ENCODE measurements around the gene BCORL1. TPM values are rescaled to one million over a fixed set of nuclear protein-coding genes. Genes with fewer than 3 reads are reported as not detected.

Gene BCORL1, protein sequence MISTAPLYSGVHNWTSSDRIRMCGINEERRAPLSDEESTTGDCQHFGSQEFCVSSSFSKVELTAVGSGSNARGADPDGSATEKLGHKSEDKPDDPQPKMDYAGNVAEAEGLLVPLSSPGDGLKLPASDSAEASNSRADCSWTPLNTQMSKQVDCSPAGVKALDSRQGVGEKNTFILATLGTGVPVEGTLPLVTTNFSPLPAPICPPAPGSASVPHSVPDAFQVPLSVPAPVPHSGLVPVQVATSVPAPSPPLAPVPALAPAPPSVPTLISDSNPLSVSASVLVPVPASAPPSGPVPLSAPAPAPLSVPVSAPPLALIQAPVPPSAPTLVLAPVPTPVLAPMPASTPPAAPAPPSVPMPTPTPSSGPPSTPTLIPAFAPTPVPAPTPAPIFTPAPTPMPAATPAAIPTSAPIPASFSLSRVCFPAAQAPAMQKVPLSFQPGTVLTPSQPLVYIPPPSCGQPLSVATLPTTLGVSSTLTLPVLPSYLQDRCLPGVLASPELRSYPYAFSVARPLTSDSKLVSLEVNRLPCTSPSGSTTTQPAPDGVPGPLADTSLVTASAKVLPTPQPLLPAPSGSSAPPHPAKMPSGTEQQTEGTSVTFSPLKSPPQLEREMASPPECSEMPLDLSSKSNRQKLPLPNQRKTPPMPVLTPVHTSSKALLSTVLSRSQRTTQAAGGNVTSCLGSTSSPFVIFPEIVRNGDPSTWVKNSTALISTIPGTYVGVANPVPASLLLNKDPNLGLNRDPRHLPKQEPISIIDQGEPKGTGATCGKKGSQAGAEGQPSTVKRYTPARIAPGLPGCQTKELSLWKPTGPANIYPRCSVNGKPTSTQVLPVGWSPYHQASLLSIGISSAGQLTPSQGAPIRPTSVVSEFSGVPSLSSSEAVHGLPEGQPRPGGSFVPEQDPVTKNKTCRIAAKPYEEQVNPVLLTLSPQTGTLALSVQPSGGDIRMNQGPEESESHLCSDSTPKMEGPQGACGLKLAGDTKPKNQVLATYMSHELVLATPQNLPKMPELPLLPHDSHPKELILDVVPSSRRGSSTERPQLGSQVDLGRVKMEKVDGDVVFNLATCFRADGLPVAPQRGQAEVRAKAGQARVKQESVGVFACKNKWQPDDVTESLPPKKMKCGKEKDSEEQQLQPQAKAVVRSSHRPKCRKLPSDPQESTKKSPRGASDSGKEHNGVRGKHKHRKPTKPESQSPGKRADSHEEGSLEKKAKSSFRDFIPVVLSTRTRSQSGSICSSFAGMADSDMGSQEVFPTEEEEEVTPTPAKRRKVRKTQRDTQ (N-terminal part only)
- total RNA-seq (1 to 10 TPM; 8.3 to 9.6 TPM), polyA plus RNA-seq (1 to 10 TPM; 1.0 to 1.8 (median 1.1) TPM), total RNA-seq (1.0 to 5.3 (median 3.7) reads per million in 6 experiments)

DNA sequence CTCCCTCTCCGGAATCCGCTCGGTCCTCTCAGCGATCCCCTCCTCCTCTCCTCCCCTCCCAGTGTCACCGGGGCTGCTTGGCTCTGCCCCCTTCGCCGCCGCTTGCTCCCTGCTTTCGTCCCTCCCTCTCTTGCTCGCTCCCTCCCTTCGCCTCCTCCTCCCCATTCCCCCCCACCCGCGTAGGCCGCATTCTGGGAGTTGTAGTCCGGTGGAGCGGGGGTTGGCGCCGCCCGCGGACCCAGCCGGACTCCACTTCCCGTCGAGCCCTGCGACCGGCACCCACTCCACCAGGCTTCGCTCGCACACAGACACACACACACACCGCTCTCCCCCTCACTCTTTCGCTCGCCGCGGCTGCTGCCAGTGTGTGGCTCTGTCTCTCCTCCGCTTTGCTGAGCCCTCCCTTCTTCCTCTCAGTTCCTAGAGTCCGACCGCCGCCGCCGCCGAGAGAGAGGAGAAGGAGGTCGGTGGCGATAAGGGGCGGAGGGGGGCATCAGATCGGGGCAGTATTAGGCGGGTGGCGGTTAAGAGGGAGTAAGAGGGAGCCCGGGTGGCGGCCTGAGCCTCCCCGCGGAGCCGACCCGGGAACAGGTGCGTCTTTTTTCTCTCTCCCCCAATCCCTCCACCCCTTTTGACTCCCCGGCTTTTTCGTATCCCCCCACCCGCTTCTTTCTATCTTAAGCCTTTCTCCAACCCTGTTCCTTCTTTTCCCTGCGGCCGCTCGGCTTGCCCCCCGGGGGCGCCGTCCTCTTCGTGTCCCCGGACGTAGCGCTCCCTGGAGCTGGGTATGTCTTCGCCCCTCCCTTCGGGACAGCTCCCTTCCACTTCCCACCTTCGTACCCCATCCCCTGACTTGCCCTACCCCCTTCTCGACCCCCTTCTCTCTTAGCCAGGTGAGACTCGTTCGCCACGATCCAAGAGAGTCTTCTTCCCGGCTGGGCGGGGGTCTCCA lies at the start of gene BCORL1:
TSS of gene BCORL1 (plus strand) at position 336 of the 952 bp plus-strand sequence. CDS start 22,597 bp downstream, outside the sequence.
- peak; percentile 65 to 94 (median 85) for DNase-seq
- Mint-ChIP-seq H3K27me3 (no peaks in the 10 kb centered on the region), H3K9me3 (peaks cover 0 to 1% (median 0%) of the 10 kb centered on the region in 9 donors), H3K36me3 (no peaks in the 10 kb centered on the region), H3K4me1 (peaks cover 15 to 36% (median 31%) of the 10 kb centered on the region in 4 donors), H3K27ac (peak within 1 kb of the TSS in 9 of 10 donors; percentile 19 to 95 (median 84)), H3K4me3 (peak within 1 kb of the TSS in 2 of 10 donors; percentile 86 to 88)
- ATAC-seq: peak; percentile 85 to 92
- POLR2A ChIA-PET: interaction anchor here (0.7 to 1.9 kb wide), 4 partner anchors 21 to 26 kb away, joined by 3 to 7 read pairs (median 4); no protein-coding TSS in a partner anchor

DNA sequence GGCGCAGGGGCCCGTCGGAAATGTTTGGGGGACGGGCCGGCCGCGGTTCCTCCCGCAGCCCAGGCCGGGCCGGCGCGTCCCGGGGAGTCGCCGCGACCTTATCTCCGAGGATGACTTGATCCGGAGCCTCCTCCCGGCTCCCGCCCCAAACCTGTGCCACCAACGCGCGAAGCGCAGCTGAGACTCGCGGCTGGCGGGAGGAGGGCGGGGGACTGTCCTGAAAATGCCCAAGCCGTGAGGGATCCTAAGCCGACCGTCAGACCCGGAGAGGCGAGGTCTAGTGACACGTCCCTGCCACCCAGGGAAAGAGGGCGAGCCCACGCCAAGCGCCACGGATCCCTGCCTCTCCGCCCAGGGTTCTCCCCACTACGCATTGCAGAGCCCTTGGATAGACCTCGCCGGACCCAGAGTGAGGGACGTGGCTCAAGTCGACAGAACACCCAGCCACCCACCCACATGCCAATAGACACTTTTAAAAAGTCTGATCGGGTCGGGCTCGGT lies 49.6 kb upstream of the BCORL1 start:
- no peaks in the 10 kb centered on the region for H3K27me3 Mint-ChIP-seq
- H3K4me1 Mint-ChIP-seq: peaks cover 7 to 16% (median 8%) of the 10 kb centered on the region in 4 donors
- peak overlapping the region in 2 of 10 donors; percentile 9 to 80 for H3K27ac Mint-ChIP-seq
- POLR2A ChIA-PET: interaction anchor here (0.7 kb wide), 1 partner anchor 53 kb away, joined by 3 read pairs; no protein-coding TSS in a partner anchor
- H3K36me3 Mint-ChIP-seq: no peaks in the 10 kb centered on the region
- peak overlapping the region in 9 of 10 donors; percentile 28 to 78 (median 60) for H3K4me3 Mint-ChIP-seq
- DNase-seq (no peak), ATAC-seq (peak; percentile 1)
- no peaks in the 10 kb centered on the region for H3K9me3 Mint-ChIP-seq

DNA sequence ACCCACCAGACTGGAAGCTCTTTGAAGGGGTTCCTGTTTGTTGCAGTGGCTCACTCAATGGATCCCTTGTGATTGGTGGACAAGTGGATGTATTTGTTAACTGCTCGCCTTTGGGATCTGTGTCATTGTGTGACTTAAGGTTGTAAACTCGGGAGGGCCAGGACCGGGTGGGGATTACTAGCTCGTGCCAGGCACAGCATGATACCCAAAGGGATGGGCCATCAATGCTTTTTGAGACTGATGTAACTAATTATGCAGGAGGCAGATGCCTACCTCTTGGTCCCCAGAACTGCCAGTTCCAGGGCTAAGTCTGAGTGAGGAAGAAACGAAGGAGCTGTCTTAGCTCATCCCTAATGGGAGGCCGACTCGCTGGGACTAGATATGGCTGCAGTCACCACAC lies 48.7 kb upstream of the BCORL1 start:
- DNase-seq (no peak), ATAC-seq (no peak)
- POLR2A ChIA-PET: interaction anchor here (0.6 kb wide), 1 partner anchor 17 kb away, joined by 9 read pairs; no protein-coding TSS in a partner anchor
- no peaks in the 10 kb centered on the region for H3K27me3 Mint-ChIP-seq
- peaks cover 13 to 23% (median 15%) of the 10 kb centered on the region in 4 donors for H3K4me1 Mint-ChIP-seq
- peak overlapping the region in 6 of 10 donors; percentile 9 to 85 (median 52) for H3K27ac Mint-ChIP-seq
- H3K9me3 Mint-ChIP-seq: no peaks in the 10 kb centered on the region
- H3K36me3 Mint-ChIP-seq: no peaks in the 10 kb centered on the region
- peak overlapping the region; percentile 36 to 77 (median 64) for H3K4me3 Mint-ChIP-seq

DNA sequence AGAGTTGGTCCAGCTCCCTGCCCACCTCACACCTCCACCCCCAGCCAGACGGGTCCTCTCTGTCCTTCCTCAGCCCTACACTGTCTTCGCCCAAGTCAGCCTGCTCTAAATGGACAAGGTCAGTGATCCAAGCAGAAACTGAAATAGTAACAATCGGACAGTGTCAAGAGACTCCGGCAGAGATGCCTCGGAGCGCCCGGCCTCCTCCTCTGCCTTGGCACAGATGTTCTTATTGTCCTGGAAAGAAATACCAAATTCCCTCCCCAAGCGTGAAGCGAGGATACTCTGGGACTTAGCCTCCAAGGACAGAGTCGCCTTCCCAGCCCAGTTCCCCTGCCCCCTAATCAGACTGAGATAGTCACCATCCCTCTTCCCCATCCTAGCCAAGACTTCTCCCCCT lies 48.0 kb upstream of the BCORL1 start:
- H3K36me3 Mint-ChIP-seq: no peaks in the 10 kb centered on the region
- ATAC-seq (no peak), DNase-seq (no peak)
- H3K27me3 Mint-ChIP-seq: no peaks in the 10 kb centered on the region
- H3K4me3 Mint-ChIP-seq: no peak overlapping the region
- peaks cover 13 to 23% (median 15%) of the 10 kb centered on the region in 4 donors for H3K4me1 Mint-ChIP-seq
- H3K27ac Mint-ChIP-seq: peak overlapping the region in 2 of 10 donors; percentile 47 to 60
- POLR2A ChIA-PET: interaction anchor here (0.6 kb wide), 1 partner anchor 98 kb away, joined by 3 read pairs; no protein-coding TSS in a partner anchor
- H3K9me3 Mint-ChIP-seq: no peaks in the 10 kb centered on the region

DNA sequence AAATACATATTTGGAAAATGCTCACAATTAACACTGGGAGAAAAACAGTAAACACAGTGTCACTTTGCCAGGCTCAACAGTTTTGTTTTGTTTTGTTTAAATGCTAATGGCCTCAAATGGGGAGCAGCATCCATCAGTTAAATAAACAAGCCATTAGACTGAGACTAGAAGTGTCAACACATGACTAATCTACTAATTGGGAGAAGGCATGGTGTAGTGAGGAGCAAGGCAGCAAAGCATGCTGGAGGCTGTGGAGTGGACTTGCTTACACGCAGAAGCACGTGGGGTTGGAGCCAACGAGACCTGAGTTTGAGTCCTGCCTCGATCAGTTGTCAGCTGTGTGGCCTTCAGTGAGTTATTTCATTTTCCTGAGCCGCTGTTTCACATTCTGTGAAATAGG lies 47.5 kb upstream of the BCORL1 start:
- Mint-ChIP-seq H3K4me1 (peaks cover 13 to 23% (median 15%) of the 10 kb centered on the region in 4 donors), H3K9me3 (no peaks in the 10 kb centered on the region), H3K27ac (peak overlapping the region in 4 of 10 donors; percentile 17 to 60 (median 50)), H3K36me3 (no peaks in the 10 kb centered on the region), H3K4me3 (no peak overlapping the region), H3K27me3 (no peaks in the 10 kb centered on the region)
- POLR2A ChIA-PET: interaction anchor here (0.6 kb wide), 1 partner anchor 98 kb away, joined by 3 read pairs; no protein-coding TSS in a partner anchor
- DNase-seq (no peak), ATAC-seq (no peak)

DNA sequence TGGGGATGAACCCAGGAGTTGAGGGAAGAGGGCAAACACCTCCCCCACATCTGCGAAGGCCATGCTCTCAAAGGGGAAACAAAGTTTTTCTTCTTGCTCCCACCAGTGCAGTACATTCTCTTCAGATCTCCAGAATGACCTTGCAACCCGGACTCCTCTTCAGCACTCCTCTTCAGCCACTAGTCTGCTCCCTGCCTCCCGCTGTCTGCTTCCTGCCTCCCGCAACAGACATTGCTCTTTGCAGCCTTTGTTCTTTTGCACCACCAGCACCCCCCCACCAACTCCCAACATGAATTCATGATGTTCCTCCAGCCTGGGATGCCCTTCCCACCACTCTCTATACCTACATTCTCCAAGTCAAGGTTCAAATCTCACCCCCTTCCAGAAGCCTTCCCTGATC lies 44.4 kb upstream of the BCORL1 start:
- no peaks in the 10 kb centered on the region for H3K27me3 Mint-ChIP-seq
- peak overlapping the region in 5 of 10 donors; percentile 1 to 77 (median 4) for H3K27ac Mint-ChIP-seq
- no peaks in the 10 kb centered on the region for H3K36me3 Mint-ChIP-seq
- peaks cover 8 to 18% (median 14%) of the 10 kb centered on the region in 4 donors for H3K4me1 Mint-ChIP-seq
- no peak overlapping the region for H3K4me3 Mint-ChIP-seq
- ATAC-seq: no peak
- H3K9me3 Mint-ChIP-seq: no peaks in the 10 kb centered on the region
- POLR2A ChIA-PET: no interaction called here
- DNase-seq: no peak

DNA sequence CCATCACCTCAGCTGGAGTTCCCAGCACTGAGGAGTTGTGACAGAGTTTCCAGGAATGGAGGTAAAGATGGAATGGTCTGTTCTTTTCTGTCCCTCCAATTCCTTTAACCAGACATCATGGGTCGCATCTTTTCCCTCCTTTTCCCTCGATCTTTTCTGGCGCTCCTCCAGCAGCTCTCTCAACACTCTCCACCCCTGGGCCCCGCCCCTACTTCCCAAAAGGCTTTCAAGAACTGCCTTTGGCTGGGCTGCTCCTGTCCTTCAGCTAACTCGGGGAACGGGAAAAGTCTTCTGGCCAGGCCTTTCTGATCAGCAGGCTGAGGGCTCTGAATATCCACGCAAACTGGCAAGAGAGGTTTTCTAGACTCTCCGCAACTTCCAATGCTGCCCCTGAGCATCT lies 42.4 kb upstream of the BCORL1 start:
- no peaks in the 10 kb centered on the region for H3K27me3 Mint-ChIP-seq
- no peaks in the 10 kb centered on the region for H3K9me3 Mint-ChIP-seq
- ATAC-seq (no peak), DNase-seq (no peak)
- H3K27ac Mint-ChIP-seq: peak overlapping the region in 1 of 10 donors; percentile 72
- H3K36me3 Mint-ChIP-seq: no peaks in the 10 kb centered on the region
- H3K4me3 Mint-ChIP-seq: no peak overlapping the region
- peaks cover 5 to 17% (median 14%) of the 10 kb centered on the region in 4 donors for H3K4me1 Mint-ChIP-seq
- POLR2A ChIA-PET: no interaction called here

DNA sequence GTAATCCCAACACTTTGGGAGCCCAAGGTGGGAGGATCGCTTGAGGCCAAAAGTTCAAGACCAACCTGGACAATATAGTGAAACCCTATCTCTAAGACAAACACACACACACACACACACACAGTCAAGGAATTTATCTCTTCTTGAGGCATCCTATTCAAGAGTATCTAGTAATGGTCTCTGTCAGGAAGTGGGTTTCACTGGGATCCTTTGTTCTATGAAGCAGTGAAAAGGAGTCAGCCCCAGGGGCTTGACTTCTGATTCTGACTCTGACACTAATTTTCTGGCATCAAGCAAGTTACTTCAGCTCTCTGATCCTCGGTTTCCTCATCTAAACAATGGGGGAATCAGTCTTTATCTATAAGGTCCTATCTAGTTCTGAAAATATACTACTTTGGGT lies 41.7 kb upstream of the BCORL1 start:
- Mint-ChIP-seq H3K27ac (no peak overlapping the region), H3K4me1 (peaks cover 5 to 17% (median 14%) of the 10 kb centered on the region in 4 donors), H3K27me3 (no peaks in the 10 kb centered on the region), H3K4me3 (no peak overlapping the region), H3K9me3 (no peaks in the 10 kb centered on the region), H3K36me3 (no peaks in the 10 kb centered on the region)
- ATAC-seq (no peak), DNase-seq (no peak)
- POLR2A ChIA-PET: interaction anchor here (0.9 kb wide), 1 partner anchor 12 kb away, joined by 5 read pairs; no protein-coding TSS in a partner anchor

DNA sequence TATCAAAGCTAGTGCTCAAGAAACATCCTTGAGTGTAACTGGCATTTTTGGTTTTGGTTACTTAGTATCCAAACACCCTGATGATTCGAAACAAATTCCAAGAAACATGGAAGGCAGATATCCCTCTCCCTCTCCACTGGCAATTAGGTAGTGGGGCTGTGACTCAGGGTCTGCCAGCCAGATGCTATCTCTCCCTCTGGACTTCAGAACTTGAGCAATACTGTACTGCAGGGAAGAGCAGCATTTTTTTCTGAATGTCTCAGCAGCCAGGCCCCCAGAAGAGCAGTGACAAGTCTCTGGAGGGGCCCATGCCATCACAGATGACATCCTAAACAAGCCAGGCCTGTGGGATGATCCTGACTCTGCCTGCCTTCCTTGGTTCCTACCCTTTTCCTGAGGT lies 37.3 kb upstream of the BCORL1 start:
- no peaks in the 10 kb centered on the region for H3K4me1 Mint-ChIP-seq
- ATAC-seq (no peak), DNase-seq (no peak)
- H3K27ac Mint-ChIP-seq: no peak overlapping the region
- no peaks in the 10 kb centered on the region for H3K9me3 Mint-ChIP-seq
- H3K36me3 Mint-ChIP-seq: no peaks in the 10 kb centered on the region
- POLR2A ChIA-PET: no interaction called here
- no peak overlapping the region for H3K4me3 Mint-ChIP-seq
- no peaks in the 10 kb centered on the region for H3K27me3 Mint-ChIP-seq

DNA sequence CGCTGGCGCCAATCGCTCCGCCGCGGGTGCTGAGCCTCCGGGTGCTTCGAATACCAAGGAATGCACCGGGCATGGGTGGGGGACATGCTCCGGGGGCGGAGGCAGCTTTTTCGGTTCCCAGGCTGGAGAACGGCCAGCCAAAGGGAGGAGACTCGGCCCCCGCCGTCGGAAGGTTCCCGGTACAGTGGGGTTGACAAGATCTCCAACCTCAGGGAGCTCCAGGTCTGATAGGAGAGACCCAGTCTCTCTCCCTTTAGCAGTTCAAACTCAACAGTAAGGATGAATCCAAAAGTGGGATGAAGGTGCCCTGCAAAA lies 29.1 kb upstream of the BCORL1 start:
- Mint-ChIP-seq H3K36me3 (no peaks in the 10 kb centered on the region), H3K4me1 (peaks cover 4 to 20% (median 17%) of the 10 kb centered on the region in 4 donors), H3K9me3 (peaks cover 0 to 2% (median 0%) of the 10 kb centered on the region in 9 donors), H3K27me3 (peaks cover 0 to 2% (median 0%) of the 10 kb centered on the region in 5 donors), H3K4me3 (peak overlapping the region; percentile 56 to 90 (median 76)), H3K27ac (peak overlapping the region in 4 of 10 donors; percentile 2 to 99 (median 54))
- ATAC-seq (no peak), DNase-seq (no peak)
- POLR2A ChIA-PET: interaction anchor here (0.5 to 2.1 kb wide), 3 partner anchors 8 to 109 kb away, joined by 3 to 8 read pairs (median 5); no protein-coding TSS in a partner anchor

All from naive thymus-derived CD8-positive, alpha-beta T cell (primary cell).